ENCODE measurements around the gene HSPA9. TPM values are rescaled to one million over a fixed set of nuclear protein-coding genes. Genes with fewer than 3 reads are reported as not detected.

Gene HSPA9
- total and polyA plus RNA-seq, 2 of the 8 experiments (the other 6 are each of a cell fraction or from before 2014, with no cell fraction given): 191 to 395 TPM

DNA sequence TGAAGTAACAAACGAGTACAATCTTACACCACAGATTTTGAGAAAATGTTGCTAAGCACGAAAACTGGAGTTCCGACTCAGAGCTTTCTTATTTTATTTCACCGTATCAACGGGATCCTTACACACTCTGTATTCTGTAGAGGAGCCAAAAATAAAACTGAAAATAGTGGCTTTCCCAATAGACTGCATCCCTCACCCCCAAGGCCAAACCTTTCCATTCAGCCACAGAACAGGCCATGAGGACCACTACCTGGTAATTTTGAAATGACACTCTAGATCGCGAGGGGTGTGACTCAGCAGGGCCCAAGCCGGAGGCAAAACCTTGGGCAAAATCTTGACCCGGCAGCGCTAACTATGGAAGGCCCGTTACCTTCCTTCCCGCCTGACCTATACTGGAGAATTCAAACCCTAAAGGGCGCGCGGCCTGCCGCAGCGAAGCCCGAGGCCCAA, 432 bp downstream of the HSPA9 start:
- TF ChIP-seq RFX5 (IDR thresholded peaks at IDR 0.05; ENCODE audit: borderline replicate concordance, low read depth, low read length): no peak
- peak; percentile 89 for TF ChIP-seq SAP30 (IDR thresholded peaks at IDR 0.05; ENCODE audit: insufficient read depth, insufficient replicate concordance, low read length)
- Histone ChIP-seq H3K9ac (replicated peaks in 1 of 4; ENCODE audit: extremely low read depth in 1 of 4, low read depth in 3 of 4, low read length in 3 of 4) (peak overlapping the region; percentile 97 to 99 (median 99)), H2BK120ac (replicated peaks; ENCODE audit: low read depth, low read length) (no peak overlapping the region), H3K23ac (ENCODE audit: insufficient read length) (no peak overlapping the region), H3K79me2 (ENCODE audit: control insufficient read depth in 1 of 2, insufficient read depth in 2 of 2, low read length in 2 of 2) (peaks cover 22 to 50% of the 10 kb centered on the region in 2 experiments), H4K8ac (ENCODE audit: extremely low read depth, insufficient read depth, low read length) (peak overlapping the region; percentile 100), H3K27ac (ENCODE audit: low read depth, low read length) (peak overlapping the region; percentile 100), H3K23me2 (ENCODE audit: low read depth, low read length) (0 out of 2 replicates have a peak, but pooled peaks cover 2% of the 10 kb centered on the region), H4K5ac (ENCODE audit: insufficient read length, low read depth, low read length) (peak overlapping the region; percentile 90), H3K14ac (ENCODE audit: insufficient read length) (no peak overlapping the region), H4K91ac (replicated peaks; ENCODE audit: insufficient read length, low read length) (peak overlapping the region; percentile 8), H3K18ac (ENCODE audit: extremely low read depth, low read length) (peak overlapping the region; percentile 82), H3K4ac (replicated peaks; ENCODE audit: insufficient read length, low read depth, low read length) (peak overlapping the region; percentile 96), H2AK5ac (ENCODE audit: low read depth, low read length) (no peak overlapping the region), H2BK20ac (ENCODE audit: low read length) (no peak overlapping the region; the same call in 1 of the 2 replicates), H3K9me3 (ENCODE audit: insufficient read depth in 2 of 2, low read depth in 1 of 2, low read length in 1 of 2) (no peaks in the 10 kb centered on the region; a peak in 1 of 4 replicates), H2AFZ (ENCODE audit: low read length) (no peak overlapping the region), H2BK5ac (ENCODE audit: low read depth, low read length) (peak overlapping the region; percentile 99), H3K36me3 (ENCODE audit: control insufficient read depth in 2 of 4, insufficient read depth in 4 of 4, low read length in 3 of 4) (peaks cover 26 to 43% (median 36%) of the 10 kb centered on the region in 4 experiments), H2BK15ac (ENCODE audit: low read length) (no peak overlapping the region), H3K79me1 (ENCODE audit: low read depth, low read length) (peaks cover 3% of the 10 kb centered on the region; the same call in 1 of the 2 replicates), H3K4me3 (ENCODE audit: extremely low read depth in 1 of 4, insufficient read depth in 2 of 4, low read depth in 3 of 4, low read length in 4 of 4) (peak overlapping the region; percentile 82 to 98 (median 92)), H3K4me2 (ENCODE audit: insufficient read depth in 1 of 2, low read depth in 2 of 2, low read length in 2 of 2) (peak overlapping the region; percentile 38 to 95), H2BK12ac (ENCODE audit: low read depth, low read length) (peak overlapping the region; percentile 19; the same call in 1 of the 2 replicates), H3K56ac (replicated peaks; ENCODE audit: insufficient read length, low read depth, low read length) (peak overlapping the region; percentile 36), H3K27me3 (replicated peaks in 1 of 4; ENCODE audit: control insufficient read depth in 3 of 4, extremely low read depth in 1 of 4, insufficient read depth in 3 of 4, low read length in 3 of 4) (no peaks in the 10 kb centered on the region), H3K4me1 (replicated peaks in 1 of 4; ENCODE audit: control insufficient read depth in 3 of 4, insufficient read depth in 4 of 4, low read length in 3 of 4) (peaks cover 0 to 3% (median 0%) of the 10 kb centered on the region in 4 experiments; a peak in 3 of 7 replicates), H4K20me1 (replicated peaks in 1 of 2; ENCODE audit: control insufficient read depth in 1 of 2, insufficient read depth in 2 of 2, low read length in 2 of 2) (peaks cover 0 to 6% of the 10 kb centered on the region in 2 experiments)
- ChIA-PET CTCF (ENCODE audit: partially characterized antibody) (interaction anchor here (1.5 kb wide), 1 partner anchor 59 kb away, joined by 4 read pairs; no protein-coding TSS in a partner anchor), POLR2A (ENCODE audit: partially characterized antibody) (interaction anchor here (1.0 to 24.2 kb wide), 21 partner anchors 11 to 698 kb away, joined by 3 to 1018 read pairs (median 6); partner anchors contain the start of genes CTNNA1, EGR1 and ETF1)
- FAIRE-seq (no peak), DNase-seq (ENCODE audit: low read depth in 1 of 2, low spot score in 2 of 2) (no peak)
- WGBS, 2 experiments (ENCODE audit: extremely low coverage in 1 of 2, insufficient coverage in 1 of 2, insufficient read length in 1 of 2, insufficient replicate concordance in 2 of 2, low coverage in 1 of 2, low lambda C conversion rate in 2 of 2, missing lambda C conversion rate in 1 of 2): 2% methylated on average over 18 of the region's 18 CpGs; no CpG with 5 or more reads in 1 of the 2 experiments
